Activated naive CD8-positive, alpha-beta T cell (primary cell): ENCODE measurements around the gene FAM227A.
"Not testable (repeated sequence)": the region's sequence is repeated elsewhere in the genome, so short reads cannot be mapped to it uniquely, and the experiment has no call there.

Experiments used
- H3K27ac Mint-ChIP-seq: one replicate; pipeline ENCODE4 v1.8.0; 2021; ENCODE audit warnings: mixed read lengths
- H3K27me3 Mint-ChIP-seq: one replicate; pipeline ENCODE4 v1.8.0; 2021; ENCODE audit warnings: mixed read lengths
- H3K36me3 Mint-ChIP-seq: one replicate; pipeline ENCODE4 v1.8.0; 2021; ENCODE audit warnings: mixed read lengths
- H3K4me1 Mint-ChIP-seq: one replicate; pipeline ENCODE4 v1.8.0; 2021; ENCODE audit warnings: low read depth, mixed read lengths
- H3K4me3 Mint-ChIP-seq: one replicate; pipeline ENCODE4 v1.8.0; 2021; ENCODE audit warnings: mild to moderate bottlenecking, mixed read lengths
- H3K9me3 Mint-ChIP-seq: one replicate; pipeline ENCODE4 v1.8.0; 2021; ENCODE audit warnings: low read depth, mixed read lengths

FAM227A gene

DNA sequence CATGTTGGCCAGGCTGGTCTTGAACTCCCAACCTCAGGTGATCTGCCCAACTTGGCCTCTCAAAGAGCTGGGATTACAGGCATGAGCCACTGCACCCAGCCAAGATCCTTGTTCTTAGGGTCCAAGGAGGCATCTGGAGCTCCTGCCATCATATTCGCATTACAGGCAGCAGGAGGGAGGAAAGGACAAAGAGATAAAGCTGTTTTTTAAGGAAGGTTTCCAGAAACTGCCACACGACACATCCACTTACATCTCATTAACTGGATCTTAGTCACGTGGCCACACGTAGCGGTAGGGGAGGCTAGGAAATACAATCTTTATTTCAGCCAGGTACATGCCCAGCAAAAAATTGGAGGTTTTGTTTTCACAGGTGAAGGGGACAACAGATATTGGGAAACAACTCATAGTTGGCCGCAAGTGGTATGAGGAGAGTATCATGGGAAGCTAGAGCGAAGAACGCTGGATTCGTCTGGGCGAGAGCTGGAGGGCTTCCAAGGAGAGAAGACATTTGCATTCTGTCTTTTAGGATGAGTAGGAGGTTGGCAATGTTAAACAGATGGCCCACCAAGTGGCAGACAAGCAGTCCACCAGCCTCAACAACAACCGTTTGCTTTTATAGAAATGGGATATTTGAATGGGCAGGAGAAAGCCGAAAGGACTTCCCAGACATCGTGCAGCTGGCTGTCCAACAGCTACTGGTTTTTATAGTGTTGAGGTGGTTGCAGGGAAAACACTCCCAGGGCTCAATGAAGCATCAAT, 47.0 kb downstream of the FAM227A start:
- H3K4me1 Mint-ChIP-seq: no peaks in the 10 kb centered on the region
- H3K4me3 Mint-ChIP-seq: no peak overlapping the region
- H3K27ac Mint-ChIP-seq: no peak overlapping the region
- H3K27me3 Mint-ChIP-seq: peaks cover 4% of the 10 kb centered on the region
- H3K36me3 Mint-ChIP-seq: no peaks in the 10 kb centered on the region
- H3K9me3 Mint-ChIP-seq: no peaks in the 10 kb centered on the region

DNA sequence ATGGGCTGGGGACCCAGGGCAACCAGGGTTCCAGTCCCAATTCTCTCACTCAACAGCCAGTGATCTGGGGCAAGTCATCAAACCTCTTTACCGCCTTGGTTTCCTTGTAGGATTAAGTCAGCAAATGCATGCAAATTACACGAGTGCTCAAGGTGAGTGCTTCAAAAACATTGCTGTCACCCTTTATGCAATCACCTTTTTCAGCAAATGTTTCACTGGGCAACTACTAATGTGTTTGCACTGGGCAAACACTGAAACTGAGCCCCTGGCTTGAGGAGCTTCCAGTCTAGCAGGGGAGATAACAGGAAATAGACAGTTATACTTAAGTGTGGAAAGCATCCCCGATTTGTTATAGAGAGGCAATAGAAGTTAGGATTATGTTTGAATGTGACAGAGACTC, 48.5 kb downstream of the FAM227A start:
- Mint-ChIP-seq H3K4me3 (no peak overlapping the region), H3K27me3 (peaks cover 4% of the 10 kb centered on the region), H3K27ac (no peak overlapping the region), H3K36me3 (peaks cover 2% of the 10 kb centered on the region), H3K9me3 (no peaks in the 10 kb centered on the region), H3K4me1 (no peaks in the 10 kb centered on the region)

DNA sequence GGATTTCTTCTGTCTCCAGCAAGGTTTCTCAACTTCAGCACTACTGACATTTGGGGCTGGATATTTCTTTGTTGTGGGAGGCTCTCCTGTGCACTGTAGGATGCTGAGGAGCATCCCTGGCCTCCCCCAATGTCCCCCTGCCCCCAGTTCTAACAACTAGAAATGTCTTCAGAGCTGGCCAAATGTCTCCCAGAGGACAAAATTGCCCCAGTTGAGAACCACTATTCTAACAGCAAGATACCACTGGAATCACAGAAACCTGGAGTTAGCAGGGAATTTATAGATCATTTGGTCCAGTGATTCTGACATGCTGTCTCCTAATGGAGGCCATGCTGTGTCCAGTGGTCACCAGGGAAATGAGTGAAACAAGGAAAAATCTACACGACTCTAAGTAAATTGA, 54.0 kb downstream of the FAM227A start:
- Mint-ChIP-seq H3K4me1 (no peaks in the 10 kb centered on the region), H3K9me3 (no peaks in the 10 kb centered on the region), H3K27ac (no peak overlapping the region)

DNA sequence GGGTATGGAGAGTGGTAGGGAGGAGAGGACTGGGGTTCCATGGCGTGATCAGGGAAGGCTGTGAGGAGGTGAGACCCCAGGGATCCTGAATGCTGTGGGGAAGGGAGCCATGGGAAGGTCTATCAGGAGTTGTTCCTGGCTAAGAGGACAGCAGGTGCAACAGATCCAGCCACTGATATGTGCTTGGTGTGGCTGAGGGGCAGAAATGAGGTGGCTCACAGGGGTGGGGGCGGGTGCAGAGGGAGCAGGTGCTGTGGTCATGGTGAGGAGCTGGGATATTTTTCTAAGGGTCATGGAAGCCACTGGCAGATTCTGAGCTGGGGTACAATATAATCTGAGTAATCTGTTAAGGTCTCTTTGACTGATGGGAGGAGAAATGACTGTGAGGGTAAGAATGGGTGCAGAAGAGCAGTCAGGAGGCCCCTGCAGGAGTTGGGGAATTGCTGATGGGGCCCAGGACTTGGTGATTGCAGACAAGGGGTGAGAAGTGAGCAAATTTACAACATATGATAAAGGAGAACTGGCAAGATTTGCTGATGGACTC, 54.9 kb downstream of the FAM227A start:
- no peaks in the 10 kb centered on the region for H3K9me3 Mint-ChIP-seq
- H3K4me3 Mint-ChIP-seq: no peak overlapping the region

More for the DNA sequence above, 54.0 kb downstream of the FAM227A start:
- Mint-ChIP-seq H3K4me3 (no peak overlapping the region), H3K27me3 (peaks cover 2% of the 10 kb centered on the region), H3K36me3 (peaks cover 2% of the 10 kb centered on the region)

DNA sequence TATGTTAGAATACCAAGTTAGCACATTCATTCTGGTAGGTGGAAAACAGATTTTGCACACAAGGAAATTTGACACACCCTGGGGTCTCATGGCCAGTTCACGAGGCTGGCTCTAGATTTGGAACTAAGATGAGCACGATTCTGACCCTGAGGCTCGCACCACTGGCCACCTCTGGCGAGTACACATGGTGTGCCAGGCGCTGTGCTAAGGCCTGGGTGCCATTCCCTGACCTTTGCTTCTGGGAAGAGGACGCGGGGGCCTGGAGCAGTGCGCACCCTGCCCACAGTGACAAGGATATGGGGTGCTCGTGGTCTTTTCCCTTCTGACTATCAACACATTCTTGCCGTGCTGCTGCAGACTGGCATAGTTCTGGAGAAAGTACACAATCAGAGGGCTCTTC, 56.7 kb downstream of the FAM227A start:
- Mint-ChIP-seq H3K4me3 (no peak overlapping the region), H3K9me3 (no peaks in the 10 kb centered on the region), H3K36me3 (peaks cover 2% of the 10 kb centered on the region), H3K4me1 (no peaks in the 10 kb centered on the region), H3K27ac (no peak overlapping the region), H3K27me3 (peaks cover 3% of the 10 kb centered on the region)

More for the DNA sequence above, 54.9 kb downstream of the FAM227A start:
- H3K27ac Mint-ChIP-seq: no peak overlapping the region
- H3K4me1 Mint-ChIP-seq: no peaks in the 10 kb centered on the region
- H3K36me3 Mint-ChIP-seq: peaks cover 2% of the 10 kb centered on the region
- peaks cover 1% of the 10 kb centered on the region for H3K27me3 Mint-ChIP-seq

DNA sequence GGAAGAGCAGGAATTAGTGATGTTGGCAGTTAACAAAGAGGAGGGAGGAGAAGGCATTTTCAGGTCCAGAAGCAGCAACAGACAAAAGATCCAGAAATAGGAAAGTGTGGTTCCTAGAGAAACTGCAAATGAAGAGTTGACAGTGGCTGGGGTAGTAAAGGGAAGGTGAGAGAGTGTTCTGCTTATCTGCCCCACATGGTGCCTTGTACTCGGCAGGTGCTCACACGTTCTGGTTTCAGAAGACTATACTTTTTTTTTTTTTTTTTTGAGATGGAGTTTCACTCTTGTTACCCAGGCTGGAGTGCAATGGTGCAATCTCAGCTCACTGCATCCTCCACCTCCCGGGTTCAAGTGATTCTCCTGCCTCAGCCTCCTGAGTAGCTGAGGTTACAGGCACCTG, 73.3 kb downstream of the FAM227A start:
- H3K4me1 Mint-ChIP-seq, H3K9me3 Mint-ChIP-seq, H3K36me3 Mint-ChIP-seq, H3K4me3 Mint-ChIP-seq, H3K27ac Mint-ChIP-seq, H3K27me3 Mint-ChIP-seq: not testable (repeated sequence)

DNA sequence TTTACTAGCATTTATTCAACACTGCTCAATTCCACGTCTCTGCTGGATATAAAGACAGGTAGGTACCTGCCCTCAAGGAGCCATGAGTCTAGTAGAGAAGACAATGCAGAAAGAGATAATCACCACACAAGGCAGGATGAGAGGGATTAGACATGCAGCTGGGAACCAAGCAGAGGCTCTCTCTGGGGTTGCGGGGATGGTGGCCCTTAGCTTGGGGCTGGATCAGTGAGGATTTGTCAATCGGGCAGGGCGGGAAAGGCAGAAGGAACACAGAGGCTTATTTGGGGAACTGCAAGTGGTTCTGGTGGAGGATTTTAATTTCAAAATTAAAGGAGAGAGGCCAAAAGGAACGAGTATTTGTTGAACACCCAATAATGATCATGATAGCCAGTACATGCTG, 77.7 kb downstream of the FAM227A start:
- Mint-ChIP-seq H3K9me3 (no peaks in the 10 kb centered on the region), H3K36me3 (no peaks in the 10 kb centered on the region), H3K27me3 (no peaks in the 10 kb centered on the region), H3K27ac (no peak overlapping the region), H3K4me3 (no peak overlapping the region), H3K4me1 (no peaks in the 10 kb centered on the region)

DNA sequence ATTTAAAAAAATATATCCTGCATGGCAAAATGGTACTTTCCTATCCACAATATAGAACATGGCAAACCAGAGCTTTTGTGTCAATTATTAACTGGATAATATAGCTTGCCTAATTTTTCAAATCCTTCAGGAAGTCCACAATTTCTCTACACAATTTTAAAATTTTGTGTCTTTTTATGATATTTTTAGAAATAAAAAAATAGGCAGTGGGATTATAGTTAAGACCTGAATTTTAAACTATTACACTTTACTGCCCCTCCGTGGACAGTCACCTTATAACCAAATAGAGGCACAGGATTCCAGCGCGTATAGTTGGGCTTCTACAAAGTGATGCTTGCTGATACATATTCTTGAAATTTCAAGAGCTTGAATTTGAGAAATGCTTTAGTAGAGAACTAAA, 84.1 kb downstream of the FAM227A start:
- no peaks in the 10 kb centered on the region for H3K36me3 Mint-ChIP-seq
- H3K9me3 Mint-ChIP-seq: no peaks in the 10 kb centered on the region
- no peak overlapping the region for H3K4me3 Mint-ChIP-seq
- no peaks in the 10 kb centered on the region for H3K27me3 Mint-ChIP-seq
- H3K4me1 Mint-ChIP-seq: peaks cover 17% of the 10 kb centered on the region
- H3K27ac Mint-ChIP-seq: no peak overlapping the region

DNA sequence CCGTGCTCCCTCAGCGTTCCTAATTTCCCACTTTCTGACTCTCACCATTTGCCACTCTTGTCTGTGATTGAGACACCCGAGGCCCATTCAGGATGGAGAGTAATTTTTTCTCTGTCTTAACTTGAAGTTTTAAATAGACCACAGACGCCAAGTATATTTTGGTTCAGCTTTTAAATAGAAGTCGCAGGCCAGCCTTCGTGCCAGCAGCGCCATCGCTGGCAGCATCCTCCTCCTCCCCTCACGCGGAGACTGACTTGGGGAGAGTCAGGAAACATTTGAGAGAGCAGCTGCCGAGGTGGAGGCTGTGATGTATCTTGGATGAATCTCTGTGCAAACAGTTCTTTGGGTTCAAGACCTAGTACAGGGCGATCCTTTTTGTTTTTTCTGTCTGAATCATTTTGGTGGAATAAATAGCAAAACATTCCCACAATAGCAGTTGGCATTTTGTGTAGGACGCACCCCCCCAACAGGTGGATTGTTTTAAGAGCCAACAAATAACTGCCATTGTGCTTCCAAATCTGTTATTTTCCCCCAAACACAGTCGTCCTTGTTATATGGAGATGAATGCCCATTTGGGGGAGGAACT, 85.3 kb downstream of the FAM227A start:
- H3K27me3 Mint-ChIP-seq: no peaks in the 10 kb centered on the region

DNA sequence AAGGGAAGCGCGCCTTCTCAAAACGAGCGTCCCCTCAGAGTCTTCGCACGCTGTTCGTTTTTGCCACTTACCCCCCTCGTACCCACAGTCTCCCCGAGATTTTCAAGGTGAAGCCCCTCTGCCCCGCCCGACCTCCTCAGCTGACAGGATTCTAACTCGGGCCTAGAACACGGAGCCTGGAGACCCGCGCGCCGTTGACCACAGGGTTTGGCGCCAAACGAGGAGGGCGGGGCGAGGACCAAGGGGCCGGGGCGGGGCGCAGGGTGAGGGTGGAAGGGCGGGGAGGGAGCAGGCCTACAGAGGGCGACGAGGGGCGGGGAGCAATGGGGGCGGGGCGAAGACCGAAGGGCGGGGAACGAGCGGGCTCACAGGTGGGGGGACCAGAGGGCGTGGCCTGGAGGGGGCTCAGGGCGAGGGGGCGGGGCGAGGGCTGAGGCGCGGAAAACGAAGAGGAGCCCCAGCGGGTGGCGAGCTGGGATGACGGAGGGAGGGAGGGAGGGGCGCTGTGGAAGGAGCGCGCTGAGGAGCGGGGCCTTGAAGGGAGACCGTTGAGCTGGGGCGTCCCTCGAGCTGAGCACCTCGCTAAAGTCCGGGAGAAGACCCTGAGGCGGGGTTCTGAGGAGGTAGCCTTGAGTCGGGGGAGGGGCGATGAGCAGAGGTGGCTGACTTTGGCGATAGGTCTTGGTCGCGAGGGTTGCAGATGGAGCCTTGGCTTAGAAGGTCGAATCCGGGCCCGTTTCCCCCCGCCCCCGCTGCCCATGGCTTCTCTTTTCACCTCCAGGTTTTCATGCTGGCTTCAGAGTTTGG, 86.0 kb downstream of the FAM227A start, which contains the start of gene DMC1:
DMC1 (minus strand) TSS at position 212 of the 807 bp plus-strand sequence. CDS start 1,927 bp downstream, outside the sequence.
- no peaks in the 10 kb centered on the region for H3K36me3 Mint-ChIP-seq
- H3K9me3 Mint-ChIP-seq: no peaks in the 10 kb centered on the region
- peak within 1 kb of the TSS; percentile 95 for H3K27ac Mint-ChIP-seq
- H3K27me3 Mint-ChIP-seq: no peaks in the 10 kb centered on the region
- H3K4me3 Mint-ChIP-seq: peak within 1 kb of the TSS; percentile 92
- peaks cover 17% of the 10 kb centered on the region for H3K4me1 Mint-ChIP-seq

More for the DNA sequence above, 85.3 kb downstream of the FAM227A start:
- H3K27ac Mint-ChIP-seq: peak overlapping the region; percentile 83
- H3K9me3 Mint-ChIP-seq: no peaks in the 10 kb centered on the region
- peak overlapping the region; percentile 92 for H3K4me3 Mint-ChIP-seq
- no peaks in the 10 kb centered on the region for H3K36me3 Mint-ChIP-seq
- peaks cover 17% of the 10 kb centered on the region for H3K4me1 Mint-ChIP-seq

DNA sequence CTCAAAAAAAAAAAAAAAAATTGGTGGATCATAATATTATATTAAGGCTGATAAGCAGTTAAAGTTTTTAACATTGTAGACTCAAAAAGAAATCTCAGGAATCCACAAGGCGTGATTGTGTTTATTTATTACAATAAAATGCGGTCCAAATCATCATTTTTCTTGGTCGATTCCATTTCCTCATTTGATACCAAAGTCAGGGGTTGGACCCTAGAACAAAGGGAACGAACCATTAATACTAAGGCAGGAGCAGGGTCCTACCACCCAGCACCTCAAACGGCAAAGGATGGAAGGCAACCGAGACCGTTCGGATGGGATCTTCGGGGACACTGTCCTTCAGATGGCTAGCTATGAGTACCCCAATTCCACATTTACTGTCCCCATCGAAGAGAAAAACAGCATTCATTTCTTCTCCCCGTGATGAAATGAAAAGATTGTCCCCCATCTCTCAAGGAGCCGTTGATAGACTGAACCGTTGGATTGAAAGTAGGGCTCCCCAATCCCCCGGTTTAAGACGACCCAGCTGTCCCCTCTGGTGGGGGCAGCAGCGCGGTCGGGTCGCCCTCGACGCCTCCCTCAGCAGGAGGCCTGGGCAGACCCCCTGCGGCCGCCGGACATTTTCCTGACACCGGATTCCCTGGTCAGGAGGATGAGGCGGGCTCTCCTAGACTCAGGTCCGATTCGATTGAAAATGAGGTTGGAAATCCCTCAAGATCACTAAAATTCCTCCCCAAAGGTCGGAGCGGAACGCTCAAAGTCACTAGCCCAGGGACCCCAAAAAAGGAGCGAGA, 86.8 kb downstream of the FAM227A start:
- no peaks in the 10 kb centered on the region for H3K36me3 Mint-ChIP-seq
- H3K9me3 Mint-ChIP-seq: no peaks in the 10 kb centered on the region
- peak overlapping the region; percentile 92 for H3K4me3 Mint-ChIP-seq
- peak overlapping the region; percentile 95 for H3K27ac Mint-ChIP-seq
- peaks cover 17% of the 10 kb centered on the region for H3K4me1 Mint-ChIP-seq
- H3K27me3 Mint-ChIP-seq: no peaks in the 10 kb centered on the region

DNA sequence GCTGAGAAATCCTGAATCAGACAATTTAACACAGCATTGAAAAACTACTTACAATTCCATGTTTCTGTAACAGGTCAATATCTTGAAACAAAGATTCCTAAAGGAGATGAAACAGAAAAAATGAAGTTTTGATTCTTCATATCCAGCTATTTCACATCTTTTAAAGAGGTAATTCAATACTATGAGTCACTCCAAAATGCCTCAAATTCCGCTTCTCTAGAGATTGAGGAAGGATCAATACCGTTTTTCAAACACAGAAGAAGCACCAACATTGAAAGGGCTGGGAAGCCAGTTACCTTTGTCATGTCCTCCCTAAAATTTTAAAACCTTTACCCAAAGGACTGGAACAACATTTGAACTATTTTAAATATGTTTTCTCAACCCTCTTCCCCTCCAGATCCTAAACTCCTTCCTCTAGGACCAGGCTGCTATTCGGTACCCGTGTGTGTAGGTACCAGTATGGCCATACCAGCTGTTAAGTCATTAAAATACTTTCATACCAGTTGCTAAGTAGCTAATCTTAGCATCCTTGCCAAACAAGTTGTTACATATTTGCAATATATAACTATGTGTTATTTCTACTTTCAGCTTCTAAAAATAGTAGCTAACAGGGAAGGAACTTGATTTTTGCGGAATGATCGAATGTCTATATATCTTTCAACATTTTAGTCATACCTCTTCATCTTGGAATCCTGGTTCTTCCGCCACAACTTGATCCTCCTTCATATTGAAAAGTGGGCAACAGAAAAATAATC, 88.5 kb downstream of the FAM227A start:
- no peaks in the 10 kb centered on the region for H3K27me3 Mint-ChIP-seq
- H3K4me1 Mint-ChIP-seq: peaks cover 17% of the 10 kb centered on the region
- H3K9me3 Mint-ChIP-seq: no peaks in the 10 kb centered on the region
- no peaks in the 10 kb centered on the region for H3K36me3 Mint-ChIP-seq
- no peak overlapping the region for H3K4me3 Mint-ChIP-seq
- no peak overlapping the region for H3K27ac Mint-ChIP-seq

DNA sequence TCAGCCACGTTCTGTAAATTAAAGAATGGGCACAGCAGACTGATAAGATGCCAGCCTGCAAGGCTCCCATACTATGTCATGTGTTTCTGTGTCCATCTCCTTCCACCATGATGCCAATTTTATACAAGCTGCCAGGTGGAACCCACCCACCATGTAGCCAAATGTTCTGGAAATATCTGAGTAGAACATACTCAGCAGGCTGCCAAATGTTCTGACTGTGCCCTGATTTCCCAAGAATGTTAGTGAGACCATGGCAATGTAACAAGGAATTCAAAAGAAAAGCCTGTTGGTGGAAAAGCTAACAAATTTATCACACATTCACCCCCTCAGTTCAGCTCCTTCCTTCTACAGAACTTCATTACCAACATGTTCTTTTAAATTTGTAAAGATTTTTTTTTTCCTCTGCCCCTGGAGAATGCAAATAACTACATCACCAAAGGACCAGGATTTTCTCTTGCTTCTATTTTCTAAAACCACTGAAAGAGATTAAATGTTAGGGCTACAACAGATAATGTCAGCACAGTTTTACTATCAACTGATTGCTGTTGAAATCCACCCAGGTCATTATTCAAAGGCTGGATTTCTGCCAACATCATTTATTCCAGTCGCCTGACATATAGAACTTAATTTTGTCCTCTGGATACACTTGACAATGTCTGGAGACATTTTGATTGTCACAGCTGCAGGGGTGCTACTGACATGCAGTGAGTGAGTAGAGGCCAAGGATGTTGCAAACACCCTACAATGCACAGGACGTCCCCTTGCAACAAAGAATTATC, 89.3 kb downstream of the FAM227A start:
- no peaks in the 10 kb centered on the region for H3K9me3 Mint-ChIP-seq
- H3K4me3 Mint-ChIP-seq: no peak overlapping the region
- H3K27me3 Mint-ChIP-seq: no peaks in the 10 kb centered on the region
- peaks cover 17% of the 10 kb centered on the region for H3K4me1 Mint-ChIP-seq
- H3K27ac Mint-ChIP-seq: no peak overlapping the region
- no peaks in the 10 kb centered on the region for H3K36me3 Mint-ChIP-seq
